Measurements from ENCODE around the gene CCDC191.

The CCDC191 gene

GRCh38 chr3:114089675-114090074 is 33.3 kb upstream of the CCDC191 start:
- H3K27ac ChIP-seq (ENCODE audit: low read depth, low read length, poor library complexity, severe bottlenecking): no peak overlapping the region
- no peaks in the 10 kb centered on the region for H3F3A ChIP-seq (ENCODE audit: insufficient read depth, low read length)
- no peaks in the 10 kb centered on the region for H3K9me2 ChIP-seq (ENCODE audit: low read depth, low read length)
- H3K9ac ChIP-seq (ENCODE audit: low read length): no peak overlapping the region
- H2AFZ ChIP-seq (ENCODE audit: low read length): no peak overlapping the region
- no peaks in the 10 kb centered on the region for H3K4me1 ChIP-seq (ENCODE audit: insufficient read depth, low read length, severe bottlenecking)
- TF ChIP-seq EZH2 (IDR thresholded peaks at IDR 0.05; ENCODE audit: borderline replicate concordance, low read length): no peak
- no peak for TF ChIP-seq CTCF (IDR thresholded peaks at IDR 0.05; ENCODE audit: low read length)
- no peak overlapping the region for H3K4me2 ChIP-seq (ENCODE audit: low read length)
- no peaks in the 10 kb centered on the region for H3K79me2 ChIP-seq (ENCODE audit: insufficient read depth, low read length)
- peaks cover 33% of the 10 kb centered on the region for H3K36me3 ChIP-seq (ENCODE audit: insufficient read depth, low read length)
- H3K27me3 ChIP-seq (ENCODE audit: insufficient read depth, low read length): no peaks in the 10 kb centered on the region
- no peaks in the 10 kb centered on the region for H3K9me3 ChIP-seq (ENCODE audit: low read length)
- no peaks in the 10 kb centered on the region for H4K20me1 ChIP-seq (ENCODE audit: insufficient read depth, low read length)
- no peak overlapping the region for H3K4me3 ChIP-seq (ENCODE audit: low read depth, low read length, poor library complexity, severe bottlenecking)

GRCh38 chr3:114086356-114086755 is 30.0 kb upstream of the CCDC191 start:
- Histone ChIP-seq H3K4me1 (ENCODE audit: insufficient read depth, low read length, severe bottlenecking) (no peaks in the 10 kb centered on the region), H3K9ac (ENCODE audit: low read length) (no peak overlapping the region), H3K79me2 (ENCODE audit: insufficient read depth, low read length) (no peaks in the 10 kb centered on the region), H3K9me3 (ENCODE audit: low read length) (no peaks in the 10 kb centered on the region), H3K9me2 (ENCODE audit: low read depth, low read length) (no peaks in the 10 kb centered on the region), H3K27me3 (ENCODE audit: insufficient read depth, low read length) (no peaks in the 10 kb centered on the region), H3K27ac (ENCODE audit: low read depth, low read length, poor library complexity, severe bottlenecking) (no peak overlapping the region), H3K36me3 (ENCODE audit: insufficient read depth, low read length) (peaks cover 64% of the 10 kb centered on the region), H3K4me3 (ENCODE audit: low read depth, low read length, poor library complexity, severe bottlenecking) (no peak overlapping the region), H4K20me1 (ENCODE audit: insufficient read depth, low read length) (no peaks in the 10 kb centered on the region), H2AFZ (ENCODE audit: low read length) (no peak overlapping the region), H3F3A (ENCODE audit: insufficient read depth, low read length) (no peaks in the 10 kb centered on the region), H3K4me2 (ENCODE audit: low read length) (no peak overlapping the region)
- TF ChIP-seq CTCF (IDR thresholded peaks at IDR 0.05; ENCODE audit: low read length) (no peak), EZH2 (IDR thresholded peaks at IDR 0.05; ENCODE audit: borderline replicate concordance, low read length) (no peak)

GRCh38 chr3:114083112-114083511 is 26.8 kb upstream of the CCDC191 start:
- Histone ChIP-seq H4K20me1 (ENCODE audit: insufficient read depth, low read length) (no peaks in the 10 kb centered on the region), H3K9me3 (ENCODE audit: low read length) (no peaks in the 10 kb centered on the region), H3K4me1 (ENCODE audit: insufficient read depth, low read length, severe bottlenecking) (no peaks in the 10 kb centered on the region), H3F3A (ENCODE audit: insufficient read depth, low read length) (no peaks in the 10 kb centered on the region), H3K4me3 (ENCODE audit: low read depth, low read length, poor library complexity, severe bottlenecking) (no peak overlapping the region), H3K79me2 (ENCODE audit: insufficient read depth, low read length) (no peaks in the 10 kb centered on the region), H3K27me3 (ENCODE audit: insufficient read depth, low read length) (no peaks in the 10 kb centered on the region), H3K9ac (ENCODE audit: low read length) (no peak overlapping the region), H2AFZ (ENCODE audit: low read length) (no peak overlapping the region), H3K4me2 (ENCODE audit: low read length) (no peak overlapping the region), H3K36me3 (ENCODE audit: insufficient read depth, low read length) (peaks cover 96% of the 10 kb centered on the region), H3K9me2 (ENCODE audit: low read depth, low read length) (no peaks in the 10 kb centered on the region), H3K27ac (ENCODE audit: low read depth, low read length, poor library complexity, severe bottlenecking) (no peak overlapping the region)
- TF ChIP-seq EZH2 (IDR thresholded peaks at IDR 0.05; ENCODE audit: borderline replicate concordance, low read length) (no peak), CTCF (IDR thresholded peaks at IDR 0.05; ENCODE audit: low read length) (no peak)

Measured in OCI-LY1 (cell line).